ENCODE results near the gene ALOX5AP.

ALOX5AP gene

DNA sequence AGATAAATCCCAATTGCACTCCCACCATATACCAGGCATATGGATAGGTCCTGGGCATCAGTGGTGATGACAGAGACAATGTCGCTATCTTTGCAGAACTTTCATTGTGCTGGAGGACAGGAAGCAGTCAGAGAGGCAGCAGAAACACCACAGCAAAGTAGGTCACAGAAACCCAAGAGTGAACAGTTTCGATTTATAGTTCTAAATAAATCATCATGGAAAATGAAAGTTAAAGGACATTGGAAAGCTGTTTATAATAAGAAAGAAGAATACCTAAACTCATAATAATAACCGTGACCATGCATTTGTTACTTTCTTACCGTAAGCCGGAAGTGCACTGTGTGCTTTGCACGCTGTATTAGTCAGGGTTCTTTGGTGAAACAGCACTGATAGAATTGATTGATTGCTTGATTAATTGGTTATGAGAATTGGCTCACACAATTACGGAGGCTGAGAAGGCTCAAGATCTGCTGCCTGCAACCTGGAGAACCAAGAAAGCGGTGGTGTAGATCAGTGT, 38.9 kb downstream of the ALOX5AP start:
- TF ChIP-seq SPI1 (IDR thresholded peaks at IDR 0.05; ENCODE audit: borderline replicate concordance, low read depth) = no peak
- TF ChIP-seq, protein P1, sequence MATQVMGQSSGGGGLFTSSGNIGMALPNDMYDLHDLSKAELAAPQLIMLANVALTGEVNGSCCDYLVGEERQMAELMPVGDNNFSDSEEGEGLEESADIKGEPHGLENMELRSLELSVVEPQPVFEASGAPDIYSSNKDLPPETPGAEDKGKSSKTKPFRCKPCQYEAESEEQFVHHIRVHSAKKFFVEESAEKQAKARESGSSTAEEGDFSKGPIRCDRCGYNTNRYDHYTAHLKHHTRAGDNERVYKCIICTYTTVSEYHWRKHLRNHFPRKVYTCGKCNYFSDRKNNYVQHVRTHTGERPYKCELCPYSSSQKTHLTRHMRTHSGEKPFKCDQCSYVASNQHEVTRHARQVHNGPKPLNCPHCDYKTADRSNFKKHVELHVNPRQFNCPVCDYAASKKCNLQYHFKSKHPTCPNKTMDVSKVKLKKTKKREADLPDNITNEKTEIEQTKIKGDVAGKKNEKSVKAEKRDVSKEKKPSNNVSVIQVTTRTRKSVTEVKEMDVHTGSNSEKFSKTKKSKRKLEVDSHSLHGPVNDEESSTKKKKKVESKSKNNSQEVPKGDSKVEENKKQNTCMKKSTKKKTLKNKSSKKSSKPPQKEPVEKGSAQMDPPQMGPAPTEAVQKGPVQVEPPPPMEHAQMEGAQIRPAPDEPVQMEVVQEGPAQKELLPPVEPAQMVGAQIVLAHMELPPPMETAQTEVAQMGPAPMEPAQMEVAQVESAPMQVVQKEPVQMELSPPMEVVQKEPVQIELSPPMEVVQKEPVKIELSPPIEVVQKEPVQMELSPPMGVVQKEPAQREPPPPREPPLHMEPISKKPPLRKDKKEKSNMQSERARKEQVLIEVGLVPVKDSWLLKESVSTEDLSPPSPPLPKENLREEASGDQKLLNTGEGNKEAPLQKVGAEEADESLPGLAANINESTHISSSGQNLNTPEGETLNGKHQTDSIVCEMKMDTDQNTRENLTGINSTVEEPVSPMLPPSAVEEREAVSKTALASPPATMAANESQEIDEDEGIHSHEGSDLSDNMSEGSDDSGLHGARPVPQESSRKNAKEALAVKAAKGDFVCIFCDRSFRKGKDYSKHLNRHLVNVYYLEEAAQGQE (IDR thresholded peaks at IDR 0.05; ENCODE audit: insufficient replicate concordance, low read depth) = no peak
- no peak for TF ChIP-seq GABPA (IDR thresholded peaks at IDR 0.05; ENCODE audit: low read depth)
- no peak for TF ChIP-seq POLR2AphosphoS5 (IDR thresholded peaks at IDR 0.05; ENCODE audit: low read depth)
- TF ChIP-seq, protein P2, sequence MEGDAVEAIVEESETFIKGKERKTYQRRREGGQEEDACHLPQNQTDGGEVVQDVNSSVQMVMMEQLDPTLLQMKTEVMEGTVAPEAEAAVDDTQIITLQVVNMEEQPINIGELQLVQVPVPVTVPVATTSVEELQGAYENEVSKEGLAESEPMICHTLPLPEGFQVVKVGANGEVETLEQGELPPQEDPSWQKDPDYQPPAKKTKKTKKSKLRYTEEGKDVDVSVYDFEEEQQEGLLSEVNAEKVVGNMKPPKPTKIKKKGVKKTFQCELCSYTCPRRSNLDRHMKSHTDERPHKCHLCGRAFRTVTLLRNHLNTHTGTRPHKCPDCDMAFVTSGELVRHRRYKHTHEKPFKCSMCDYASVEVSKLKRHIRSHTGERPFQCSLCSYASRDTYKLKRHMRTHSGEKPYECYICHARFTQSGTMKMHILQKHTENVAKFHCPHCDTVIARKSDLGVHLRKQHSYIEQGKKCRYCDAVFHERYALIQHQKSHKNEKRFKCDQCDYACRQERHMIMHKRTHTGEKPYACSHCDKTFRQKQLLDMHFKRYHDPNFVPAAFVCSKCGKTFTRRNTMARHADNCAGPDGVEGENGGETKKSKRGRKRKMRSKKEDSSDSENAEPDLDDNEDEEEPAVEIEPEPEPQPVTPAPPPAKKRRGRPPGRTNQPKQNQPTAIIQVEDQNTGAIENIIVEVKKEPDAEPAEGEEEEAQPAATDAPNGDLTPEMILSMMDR (IDR thresholded peaks at IDR 0.05; ENCODE audit: insufficient read depth, low read length) = no peak
- DNase-seq (ENCODE audit: low read depth in 1 of 2, low spot score in 1 of 2) = no peak
- no peak overlapping the region for H3K4me3 ChIP-seq (replicated peaks; ENCODE audit: insufficient read depth, low read length)
- no peak overlapping the region for H3K27ac ChIP-seq (replicated peaks)
- no peaks in the 10 kb centered on the region for H3K27me3 ChIP-seq (ENCODE audit: insufficient read depth, poor library complexity, severe bottlenecking)

DNA sequence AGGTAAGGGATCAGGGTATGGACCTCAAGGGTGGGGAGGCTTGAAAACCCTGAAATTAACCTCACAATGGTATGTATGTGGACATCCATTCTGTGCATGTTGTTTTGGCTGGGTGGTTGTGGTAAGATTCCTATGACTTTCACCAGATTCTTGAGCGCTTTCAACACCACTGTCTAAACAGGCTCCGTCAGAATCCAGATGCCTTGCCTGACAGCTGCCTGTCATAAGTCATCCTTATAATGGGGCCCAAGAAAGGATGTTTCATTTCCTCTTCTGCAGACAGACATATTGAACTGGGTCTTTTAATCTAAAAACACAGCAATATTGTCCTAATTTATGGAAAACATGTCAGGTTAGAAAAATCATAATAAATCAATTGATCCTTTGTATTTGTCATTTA, 41.3 kb downstream of the ALOX5AP start:
- TF ChIP-seq, protein P2 (IDR thresholded peaks at IDR 0.05; ENCODE audit: insufficient read depth, low read length) = no peak
- no peak for TF ChIP-seq POLR2AphosphoS5 (IDR thresholded peaks at IDR 0.05; ENCODE audit: low read depth)
- no peak for TF ChIP-seq SPI1 (IDR thresholded peaks at IDR 0.05; ENCODE audit: borderline replicate concordance, low read depth)
- TF ChIP-seq GABPA (IDR thresholded peaks at IDR 0.05; ENCODE audit: low read depth) = no peak
- TF ChIP-seq, protein P1 (IDR thresholded peaks at IDR 0.05; ENCODE audit: insufficient replicate concordance, low read depth) = no peak
- Histone ChIP-seq H3K27ac (replicated peaks) (no peak overlapping the region), H3K27me3 (ENCODE audit: insufficient read depth, poor library complexity, severe bottlenecking) (no peaks in the 10 kb centered on the region), H3K4me3 (replicated peaks; ENCODE audit: insufficient read depth, low read length) (no peak overlapping the region)
- DNase-seq (ENCODE audit: low read depth in 1 of 2, low spot score in 1 of 2) = no peak

DNA sequence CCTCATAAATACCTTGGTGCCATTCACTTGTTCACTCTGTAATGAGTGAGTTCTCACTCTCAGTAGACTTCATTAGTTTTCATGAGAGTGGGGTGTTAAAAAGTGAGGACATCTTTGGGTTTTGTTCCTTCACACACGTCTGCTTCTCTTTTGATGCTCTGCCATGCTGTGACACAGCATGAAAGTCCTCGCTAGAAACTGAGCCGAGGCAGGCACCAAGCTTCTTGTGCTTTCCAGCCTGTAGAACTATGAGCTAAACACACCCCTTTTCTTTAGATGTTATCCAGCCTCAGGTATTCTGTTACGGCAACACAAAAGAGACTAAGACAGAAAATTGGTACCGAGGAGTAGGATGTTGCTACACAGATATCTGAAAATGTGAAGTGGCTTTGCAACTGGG, 43.7 kb downstream of the ALOX5AP start:
- H3K27me3 ChIP-seq (ENCODE audit: insufficient read depth, poor library complexity, severe bottlenecking) = no peaks in the 10 kb centered on the region
- no peak for DNase-seq (ENCODE audit: low read depth in 1 of 2, low spot score in 1 of 2)
- TF ChIP-seq POLR2AphosphoS5 (IDR thresholded peaks at IDR 0.05; ENCODE audit: low read depth) (no peak), SPI1 (IDR thresholded peaks at IDR 0.05; ENCODE audit: borderline replicate concordance, low read depth) (no peak), GABPA (IDR thresholded peaks at IDR 0.05; ENCODE audit: low read depth) (no peak)
- TF ChIP-seq, protein P2 (IDR thresholded peaks at IDR 0.05; ENCODE audit: insufficient read depth, low read length) = no peak
- H3K27ac ChIP-seq (replicated peaks) = no peak overlapping the region
- H3K4me3 ChIP-seq (replicated peaks; ENCODE audit: insufficient read depth, low read length) = no peak overlapping the region

DNA sequence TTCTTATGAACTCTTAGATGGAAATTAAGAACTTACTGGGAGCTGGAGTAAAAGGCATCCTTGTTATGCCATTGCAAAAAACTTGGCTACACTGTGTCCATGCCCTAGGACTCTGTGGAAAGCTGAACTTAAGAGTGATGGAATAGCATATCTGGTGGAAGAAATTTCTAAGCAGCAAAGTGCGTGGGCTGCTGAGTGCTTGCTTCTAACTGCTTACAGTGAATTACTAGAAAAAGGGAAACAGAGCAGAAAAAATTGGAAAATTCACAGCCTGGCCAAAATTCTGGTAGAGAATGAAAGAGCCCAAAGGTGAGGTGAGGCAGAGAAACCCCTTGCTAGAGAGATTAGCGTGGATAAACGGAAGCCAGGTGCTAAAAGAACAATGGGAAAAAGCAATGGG, 44.3 kb downstream of the ALOX5AP start:
- Histone ChIP-seq H3K27ac (replicated peaks) (no peak overlapping the region), H3K27me3 (ENCODE audit: insufficient read depth, poor library complexity, severe bottlenecking) (no peaks in the 10 kb centered on the region), H3K4me3 (replicated peaks; ENCODE audit: insufficient read depth, low read length) (no peak overlapping the region)
- DNase-seq (ENCODE audit: low read depth in 1 of 2, low spot score in 1 of 2) = no peak
- TF ChIP-seq, protein P1 (IDR thresholded peaks at IDR 0.05; ENCODE audit: insufficient replicate concordance, low read depth) = no peak
- TF ChIP-seq SPI1 (IDR thresholded peaks at IDR 0.05; ENCODE audit: borderline replicate concordance, low read depth) = no peak
- TF ChIP-seq, protein P2 (IDR thresholded peaks at IDR 0.05; ENCODE audit: insufficient read depth, low read length) = no peak
- no peak for TF ChIP-seq GABPA (IDR thresholded peaks at IDR 0.05; ENCODE audit: low read depth)
- no peak for TF ChIP-seq POLR2AphosphoS5 (IDR thresholded peaks at IDR 0.05; ENCODE audit: low read depth)
